Measurements from ENCODE around the gene APLN. TPM values are rescaled to one million over a fixed set of nuclear protein-coding genes. Genes with fewer than 3 reads are reported as not detected.
A peak's percentile ranks its signal among the peaks of the same experiment; 100 is the strongest.

Gene APLN
- total and polyA plus RNA-seq, 2 experiments from 2014 or later, result 0.43 to 1.1 TPM

DNA sequence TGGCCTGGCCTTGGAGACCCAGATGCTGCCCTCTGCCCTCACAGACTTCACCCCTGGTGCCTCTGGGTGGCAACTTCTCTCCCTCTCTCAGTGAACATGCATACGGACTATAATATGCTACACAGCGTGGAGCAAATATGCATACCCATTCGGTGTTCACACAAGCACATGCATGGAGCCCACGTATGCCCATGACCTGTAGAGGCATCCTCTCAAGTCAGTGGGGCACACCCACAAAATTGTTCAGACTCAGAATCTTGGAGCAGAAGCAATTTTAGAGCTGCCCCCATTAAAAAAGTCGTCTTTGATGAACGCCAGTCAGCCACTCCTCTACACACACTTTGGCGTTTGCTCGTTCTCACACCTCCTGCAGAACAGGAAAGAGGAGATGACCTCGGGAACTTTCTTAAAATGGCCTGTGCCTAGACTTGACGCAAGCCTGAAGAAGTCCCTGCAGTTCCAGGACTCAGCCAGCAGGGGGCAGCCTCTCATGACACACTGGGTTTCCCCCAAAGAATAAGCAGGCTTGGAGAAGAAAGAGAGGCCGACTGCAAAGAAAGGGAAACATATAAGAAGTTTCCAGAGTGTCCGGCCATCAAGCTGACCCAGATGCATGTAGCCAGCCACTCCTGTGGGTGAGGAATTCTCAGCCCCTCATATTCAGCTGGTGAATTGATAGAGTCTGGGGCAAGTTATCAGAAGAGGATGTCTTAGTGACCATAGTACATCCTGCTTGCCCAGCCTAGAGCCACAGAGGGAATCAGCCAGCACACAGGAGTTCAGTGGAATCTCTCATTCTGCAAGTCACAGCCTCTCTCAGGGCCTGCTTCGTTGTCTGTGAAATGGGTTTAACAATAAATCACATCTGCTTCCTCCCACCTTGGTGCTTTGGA, 17.3 kb downstream of the APLN start:
- Histone ChIP-seq H3K79me2 (ENCODE audit: insufficient read depth) (no peaks in the 10 kb centered on the region), H3K9ac (no peak overlapping the region), H3K4me1 (ENCODE audit: insufficient read depth) (peaks cover 3% of the 10 kb centered on the region), H3K4me2 (ENCODE audit: unreplicated experiment) (no peak overlapping the region), H3K27ac (no peak overlapping the region), H3K4me3 (no peak overlapping the region), H2AFZ (no peak overlapping the region), H3K36me3 (ENCODE audit: low read depth) (no peaks in the 10 kb centered on the region), H4K20me1 (ENCODE audit: insufficient read depth) (no peaks in the 10 kb centered on the region), H3K27me3 (replicated peaks; ENCODE audit: insufficient read depth) (no peaks in the 10 kb centered on the region), H3K9me3 (ENCODE audit: low read depth) (no peaks in the 10 kb centered on the region), H3K9me2 (ENCODE audit: insufficient read depth) (no peaks in the 10 kb centered on the region), H3F3A (ENCODE audit: insufficient read depth) (no peaks in the 10 kb centered on the region)
- WGBS, 2 experiments (ENCODE audit: low coverage in 1 of 2, low lambda C conversion rate in 2 of 2, missing lambda C conversion rate in 2 of 2), result 15 to 21% methylated on average over 12 to 13 of the region's 13 CpGs
- in situ Hi-C loops (cut with MboI), result no loop called here
- peak; percentile 59 for DNase-seq
- no peak for TF ChIP-seq EZH2 (IDR thresholded peaks at IDR 0.05; ENCODE audit: insufficient read depth, poor library complexity, severe bottlenecking)
- no peak for TF ChIP-seq EZH2phosphoT487 (IDR thresholded peaks at IDR 0.05; ENCODE audit: insufficient read depth, low read depth)

GRCh38 chrX:129636175-129636681, 18.5 kb downstream of the APLN start:
- in situ Hi-C loops (cut with MboI), result no loop called here
- Histone ChIP-seq H3K4me2 (ENCODE audit: unreplicated experiment) (no peak overlapping the region), H2AFZ (no peak overlapping the region), H3F3A (ENCODE audit: insufficient read depth) (no peaks in the 10 kb centered on the region), H3K79me2 (ENCODE audit: insufficient read depth) (no peaks in the 10 kb centered on the region), H3K9ac (no peak overlapping the region), H4K20me1 (ENCODE audit: insufficient read depth) (no peaks in the 10 kb centered on the region), H3K27me3 (replicated peaks; ENCODE audit: insufficient read depth) (no peaks in the 10 kb centered on the region), H3K4me1 (ENCODE audit: insufficient read depth) (no peaks in the 10 kb centered on the region), H3K36me3 (ENCODE audit: low read depth) (no peaks in the 10 kb centered on the region), H3K9me3 (ENCODE audit: low read depth) (no peaks in the 10 kb centered on the region), H3K4me3 (no peak overlapping the region), H3K27ac (no peak overlapping the region), H3K9me2 (ENCODE audit: insufficient read depth) (no peaks in the 10 kb centered on the region)
- 46 to 49% methylated on average over 8 of the region's 8 CpGs for whole genome bisulfite sequencing, 2 experiments (ENCODE audit: low coverage in 1 of 2, low lambda C conversion rate in 2 of 2, missing lambda C conversion rate in 2 of 2)
- peak; percentile 7 for DNase-seq
- TF ChIP-seq EZH2phosphoT487 (IDR thresholded peaks at IDR 0.05; ENCODE audit: insufficient read depth, low read depth) (no peak), EZH2 (IDR thresholded peaks at IDR 0.05; ENCODE audit: insufficient read depth, poor library complexity, severe bottlenecking) (no peak)

DNA sequence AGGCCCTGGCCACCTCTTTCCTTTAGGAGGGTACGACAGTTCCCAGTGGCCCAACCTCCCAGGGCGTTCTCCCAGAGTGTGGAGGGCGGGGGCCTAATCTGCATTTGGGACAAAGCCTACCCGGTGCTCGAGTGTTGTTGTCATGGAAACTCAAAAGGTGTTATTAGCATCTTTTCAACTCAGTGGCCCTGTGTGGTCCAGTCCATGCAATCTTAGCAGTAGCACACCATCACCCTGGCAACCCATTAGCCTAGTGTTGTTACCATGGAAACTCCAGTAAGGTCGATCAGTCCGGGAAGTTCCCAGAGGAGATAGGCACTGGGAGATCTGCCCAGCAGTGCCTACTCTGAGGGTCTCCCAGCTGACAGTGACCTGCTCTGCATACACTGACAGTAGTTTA, 20.2 kb downstream of the APLN start:
- no peaks in the 10 kb centered on the region for H3F3A ChIP-seq (ENCODE audit: insufficient read depth)
- H3K27me3 ChIP-seq (replicated peaks; ENCODE audit: insufficient read depth), result no peaks in the 10 kb centered on the region
- no peak for TF ChIP-seq EZH2 (IDR thresholded peaks at IDR 0.05; ENCODE audit: insufficient read depth, poor library complexity, severe bottlenecking)
- no peak for TF ChIP-seq EZH2phosphoT487 (IDR thresholded peaks at IDR 0.05; ENCODE audit: insufficient read depth, low read depth)
- DNase-seq, result no peak
- H4K20me1 ChIP-seq (ENCODE audit: insufficient read depth), result no peaks in the 10 kb centered on the region
- no peak overlapping the region for H3K27ac ChIP-seq
- H3K9ac ChIP-seq, result no peak overlapping the region
- no peak overlapping the region for H2AFZ ChIP-seq
- no peaks in the 10 kb centered on the region for H3K9me2 ChIP-seq (ENCODE audit: insufficient read depth)
- H3K36me3 ChIP-seq (ENCODE audit: low read depth), result no peaks in the 10 kb centered on the region
- no peaks in the 10 kb centered on the region for H3K9me3 ChIP-seq (ENCODE audit: low read depth)
- H3K79me2 ChIP-seq (ENCODE audit: insufficient read depth), result no peaks in the 10 kb centered on the region
- H3K4me1 ChIP-seq (ENCODE audit: insufficient read depth), result no peaks in the 10 kb centered on the region
- no peak overlapping the region for H3K4me3 ChIP-seq
- H3K4me2 ChIP-seq (ENCODE audit: unreplicated experiment), result no peak overlapping the region
- 42 to 43% methylated on average over 3 to 6 of the region's 7 CpGs for WGBS, 2 experiments (ENCODE audit: low coverage in 1 of 2, low lambda C conversion rate in 2 of 2, missing lambda C conversion rate in 2 of 2)
- in situ Hi-C loops (cut with MboI), result no loop called here

DNA sequence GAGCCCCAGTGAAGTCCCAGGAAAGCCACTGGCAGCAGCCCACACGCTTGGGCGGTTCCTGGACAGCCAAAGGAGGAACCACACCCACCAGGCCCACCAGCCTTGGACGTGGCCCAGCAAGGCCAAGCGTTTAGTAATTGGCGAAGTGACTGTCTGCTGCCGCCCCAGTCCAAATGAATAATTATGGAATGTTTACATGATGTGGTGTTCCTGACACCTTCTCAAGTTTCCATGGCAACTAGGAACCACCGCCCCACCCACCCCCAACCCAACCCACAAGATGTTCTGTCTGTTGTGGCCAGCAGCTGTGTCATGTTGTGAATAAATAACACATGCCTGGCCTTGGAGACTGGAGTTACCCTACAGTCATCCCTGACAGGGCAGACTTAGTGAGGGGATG, 22.3 kb downstream of the APLN start:
- no peak for TF ChIP-seq EZH2phosphoT487 (IDR thresholded peaks at IDR 0.05; ENCODE audit: insufficient read depth, low read depth)
- TF ChIP-seq EZH2 (IDR thresholded peaks at IDR 0.05; ENCODE audit: insufficient read depth, poor library complexity, severe bottlenecking), result no peak
- in situ Hi-C loops (cut with MboI), result no loop called here
- no peak overlapping the region for H3K4me2 ChIP-seq (ENCODE audit: unreplicated experiment)

More for the DNA sequence above, 22.3 kb downstream of the APLN start:
- no peaks in the 10 kb centered on the region for H4K20me1 ChIP-seq (ENCODE audit: insufficient read depth)
- no peak overlapping the region for H3K9ac ChIP-seq
- peak; percentile 59 for DNase-seq
- H3K36me3 ChIP-seq (ENCODE audit: low read depth), result no peaks in the 10 kb centered on the region
- no peaks in the 10 kb centered on the region for H3K9me3 ChIP-seq (ENCODE audit: low read depth)
- no peaks in the 10 kb centered on the region for H3F3A ChIP-seq (ENCODE audit: insufficient read depth)
- H3K79me2 ChIP-seq (ENCODE audit: insufficient read depth), result no peaks in the 10 kb centered on the region
- H3K27me3 ChIP-seq (replicated peaks; ENCODE audit: insufficient read depth), result no peaks in the 10 kb centered on the region
- H3K27ac ChIP-seq, result peak overlapping the region; percentile 39; the same call in 1 of the 2 replicates
- no peak overlapping the region for H2AFZ ChIP-seq
- 4 to 17% methylated on average over 6 to 7 of the region's 7 CpGs for WGBS, 2 experiments (ENCODE audit: low coverage in 1 of 2, low lambda C conversion rate in 2 of 2, missing lambda C conversion rate in 2 of 2)
- H3K4me3 ChIP-seq, result no peak overlapping the region
- no peaks in the 10 kb centered on the region for H3K9me2 ChIP-seq (ENCODE audit: insufficient read depth)
- H3K4me1 ChIP-seq (ENCODE audit: insufficient read depth), result no peaks in the 10 kb centered on the region

Data from GM23248 (cell line).